Transverse colon (tissue), 4 donors: Measurements from ENCODE around the gene MYD88. TPM values are rescaled to one million over a fixed set of nuclear protein-coding genes. Genes with fewer than 3 reads are reported as not detected.

Source experiments
- DNase-seq: peaks from one replicate; pipeline ENCODE4 v3.0.0-alpha.2; 2019
- H3K27ac ChIP-seq, 4 donors: fragments of 200-600 bp; sonication (generic); 2 replicates each; pipeline ENCODE4 v1.5.1; 2016 to 2018; ENCODE audit warnings: inconsistent platforms in 4 of 4
- H3K27me3 ChIP-seq: fragments of 200-600 bp; sonication (generic); 2 replicates; pipeline ENCODE4 v1.5.1; 2017; ENCODE audit warnings: inconsistent platforms
- H3K36me3 ChIP-seq, 4 donors: fragments of 200-600 bp; sonication (generic); 2 replicates each; pipeline ENCODE4 v1.5.1; 2017 to 2019; ENCODE audit warnings: inconsistent platforms in 4 of 4
- H3K4me1 ChIP-seq, 4 donors: fragments of 200-600 bp; sonication (generic); 2 replicates each; pipeline ENCODE4 v1.5.1; 2017 to 2020; ENCODE audit warnings: inconsistent platforms in 4 of 4
- H3K4me3 ChIP-seq, 4 donors: fragments of 200-600 bp; sonication (generic); 1 replicate in 1 of 4; 2 replicates in 3 of 4; pipeline versions ENCODE4 v1.5.1 to v1.6.1; 2017 to 2019; ENCODE audit warnings: inconsistent platforms in 4 of 4
- H3K9me3 ChIP-seq, 2 donors: fragments of 200-600 bp; sonication (generic); 2 replicates each; pipeline ENCODE4 v1.5.1; 2017 to 2019; ENCODE audit warnings: inconsistent platforms in 2 of 2
- CTCF ChIP-seq, 5 experiments: fragments of 200-600 bp in 3 of 5; fragments of 450-650 bp in 2 of 5; sonication (generic) in 3 of 5; IDR thresholded peaks; 1 replicate in 2 of 5; 2 replicates in 3 of 5; pipeline ENCODE4 v1.5.1; 2016 to 2017; ENCODE audit warnings: antibody characterized with exemption in 5 of 5, inconsistent platforms in 3 of 5, mild to moderate bottlenecking in 2 of 5, moderate library complexity in 1 of 5
- EP300 ChIP-seq: sonication (generic); formaldehyde crosslinking; IDR thresholded peaks from one replicate; pipeline ENCODE4 v1.6.1; 2017; ENCODE audit warnings: antibody characterized with exemption, low read depth
- POLR2A ChIP-seq: fragments of 450-650 bp; IDR thresholded peaks from one replicate; pipeline ENCODE4 v1.6.1; 2016; ENCODE audit warnings: antibody characterized with exemption, mild to moderate bottlenecking, moderate library complexity
- POLR2AphosphoS5 ChIP-seq, 3 donors: sonication (generic); formaldehyde crosslinking; IDR thresholded peaks; one replicate each; pipeline ENCODE4 v1.6.1; 2016; ENCODE audit warnings: antibody characterized with exemption in 3 of 3
- WGBS, 2 donors: methylation state at CpG; one replicate each; pipeline ENCODE4 v1.1.5; 2018; ENCODE audit warnings: low coverage in 1 of 2; 5-methylcytosine and 5-hydroxymethylcytosine counted together
- in situ Hi-C, 4 donors: fragments of 200-750 bp; cut with MboI; loops; one replicate each; pipeline versions ENCODE4 v1.15.0 to v1.15.1; 2017; ENCODE audit warnings: low sequenced_read_pairs in 3 of 4, low pct_ligation_motif_present in 1 of 4, low pct_unique_long_range_greater_than_20kb in 1 of 4
- intact Hi-C: fragments of 100-400 bp; cut with DNase I; formaldehyde crosslinking; loops from one replicate; pipeline ENCODE4 v1.15.1; 2023; ENCODE audit warnings: low total_unique reads
- total RNA-seq, 4 donors: library from RNA; depleted of rRNA; stranded (reverse); fragments of >200 nt; gene quantifications; one replicate each; pipeline ENCODE4 v1.1.0, GENCODE V29; 2016

Gene MYD88
- total RNA-seq, 4 donors from 2014 or later = 49.0 to 82.2 (median 76.5) TPM

DNA sequence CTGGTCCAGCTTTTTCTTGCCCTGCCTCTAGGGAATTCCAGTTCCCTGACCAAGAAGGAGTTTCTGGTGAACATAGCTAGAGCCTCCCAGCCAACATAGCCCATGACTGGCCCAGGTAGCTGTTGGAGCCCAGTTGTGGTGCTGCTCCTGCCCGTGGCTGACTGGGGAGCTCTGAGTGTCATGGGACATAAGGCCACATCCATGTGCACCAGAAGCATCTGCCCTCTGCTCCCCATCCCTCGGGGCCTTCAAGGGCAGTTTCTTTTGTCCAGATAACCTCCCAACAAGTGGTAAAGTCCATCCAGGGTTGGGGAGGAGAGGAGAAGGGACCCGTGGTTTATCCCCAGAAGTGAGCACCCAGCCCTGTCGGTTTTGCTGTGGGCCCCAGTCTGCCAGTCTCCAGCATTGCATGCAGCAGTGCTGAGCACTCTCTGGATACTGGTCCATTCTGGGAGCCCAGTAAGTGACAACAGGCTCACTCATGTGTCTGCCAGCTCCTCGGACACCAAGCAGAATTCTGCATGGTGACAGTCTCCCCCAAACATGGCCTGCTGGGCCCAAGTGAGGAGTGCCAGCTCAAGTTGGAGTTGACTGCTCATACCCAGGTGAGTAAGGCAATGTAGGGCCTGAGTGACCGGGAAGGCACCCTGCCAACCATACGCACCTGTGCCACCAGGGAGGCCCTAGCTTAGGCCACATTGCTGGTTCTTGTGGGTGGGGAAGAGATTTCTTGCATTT lies 30.4 kb upstream of the MYD88 start:
- Histone ChIP-seq H3K36me3 (no peaks in the 10 kb centered on the region), H3K4me3 (no peak overlapping the region), H3K4me1 (no peaks in the 10 kb centered on the region), H3K27ac (no peak overlapping the region), H3K27me3 (no peaks in the 10 kb centered on the region), H3K9me3 (peaks cover 9 to 10% of the 10 kb centered on the region in 2 donors)
- in situ Hi-C loops (loop anchor here in 1 of 4 donors (25.0 kb wide), 1 partner anchor 379 kb away; the partner anchor contains the start of gene EXOG), intact Hi-C loops (no loop called here)
- no peak for DNase-seq
- 84% methylated on average over 6 of the region's 7 CpGs; no CpG with 5 or more reads in 1 of the 2 donors for WGBS, 2 donors
- TF ChIP-seq POLR2AphosphoS5 (IDR thresholded peaks at IDR 0.05) (no peak), POLR2A (no peak), CTCF (IDR thresholded peaks at IDR 0.05) (no peak), EP300 (no peak)

GRCh38 chr3:38108649-38109579 lies 29.5 kb upstream of the MYD88 start:
- no peaks in the 10 kb centered on the region for H3K36me3 ChIP-seq
- intact Hi-C loops = no loop called here
- no peaks in the 10 kb centered on the region for H3K4me1 ChIP-seq
- peaks cover 9 to 10% of the 10 kb centered on the region in 2 donors for H3K9me3 ChIP-seq
- H3K4me3 ChIP-seq = no peak overlapping the region
- H3K27ac ChIP-seq = no peak overlapping the region
- no peaks in the 10 kb centered on the region for H3K27me3 ChIP-seq
- in situ Hi-C loops = loop anchor here in 1 of 4 donors (25.0 kb wide), 1 partner anchor 378 kb away; the partner anchor contains the start of gene EXOG
- no peak for DNase-seq
- no peak for TF ChIP-seq POLR2AphosphoS5 (IDR thresholded peaks at IDR 0.05)
- TF ChIP-seq POLR2A = no peak
- no peak for TF ChIP-seq CTCF (IDR thresholded peaks at IDR 0.05)
- no peak for TF ChIP-seq EP300
- WGBS, 2 donors = 73% methylated on average over 11 of the region's 11 CpGs; no CpG with 5 or more reads in 1 of the 2 donors

- Histone ChIP-seq H3K27ac (no peak overlapping the region), H3K4me3 (no peak overlapping the region), H3K9me3 (peaks cover 9 to 10% of the 10 kb centered on the region in 2 donors), H3K27me3 (no peaks in the 10 kb centered on the region), H3K36me3 (no peaks in the 10 kb centered on the region), H3K4me1 (no peaks in the 10 kb centered on the region)
- TF ChIP-seq POLR2A (no peak), EP300 (no peak), POLR2AphosphoS5 (IDR thresholded peaks at IDR 0.05) (no peak)
- in situ Hi-C loops (loop anchor here in 1 of 4 donors (25.0 kb wide), 1 partner anchor 378 kb away; the partner anchor contains the start of gene EXOG), intact Hi-C loops (no loop called here)
- no peak for DNase-seq
- WGBS, 2 donors = 87% methylated on average over 16 of the region's 17 CpGs; no CpG with 5 or more reads in 1 of the 2 donors
Measured at GRCh38 chr3:38109580-38110313, 28.7 kb upstream of the MYD88 start.

DNA sequence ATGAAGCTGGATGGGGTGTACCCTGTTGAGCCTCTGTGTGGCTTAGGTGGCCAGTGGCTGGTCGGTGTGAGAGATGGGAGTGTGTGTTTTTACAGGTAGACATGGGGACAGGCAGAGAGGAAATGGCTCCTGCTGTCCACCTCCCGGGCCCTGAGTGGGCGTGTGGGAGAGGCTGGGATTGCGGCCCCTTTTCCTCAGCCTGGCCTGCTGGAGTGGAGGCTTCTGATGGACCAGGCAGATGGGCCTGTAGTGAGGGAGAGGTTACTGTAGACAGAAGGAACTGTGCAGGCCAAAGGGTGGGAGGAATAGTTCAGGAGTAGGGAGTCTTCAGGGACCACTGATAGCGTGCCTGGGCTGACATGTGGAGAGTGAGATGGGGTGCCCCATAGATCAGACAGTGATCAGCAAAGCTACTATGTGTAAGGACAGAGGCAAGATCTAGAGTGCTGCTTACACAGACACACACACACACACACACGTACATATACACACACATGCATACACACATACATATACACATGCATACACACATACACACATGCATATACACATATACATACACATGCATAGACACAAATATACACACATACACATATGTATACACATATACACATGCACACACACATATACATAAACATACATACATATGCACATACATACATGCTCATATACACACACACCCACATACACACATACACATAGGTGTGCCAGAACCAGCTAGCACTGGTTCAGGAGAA lies 28.0 kb upstream of the MYD88 start:
- in situ Hi-C loops = loop anchor here in 1 of 4 donors (25.0 kb wide), 1 partner anchor 377 kb away; the partner anchor contains the start of gene EXOG
- no peak for DNase-seq

More for the DNA sequence above, 28.0 kb upstream of the MYD88 start:
- peaks cover 2 to 4% of the 10 kb centered on the region in 2 donors for H3K9me3 ChIP-seq
- no peaks in the 10 kb centered on the region for H3K36me3 ChIP-seq
- TF ChIP-seq CTCF (IDR thresholded peaks at IDR 0.05) (no peak), POLR2A (no peak), EP300 (no peak), POLR2AphosphoS5 (IDR thresholded peaks at IDR 0.05) (no peak)
- no peak overlapping the region for H3K4me3 ChIP-seq
- 92% methylated on average over 6 of the region's 6 CpGs; no CpG with 5 or more reads in 1 of the 2 donors for WGBS, 2 donors
- no peaks in the 10 kb centered on the region for H3K4me1 ChIP-seq
- no peaks in the 10 kb centered on the region for H3K27me3 ChIP-seq
- no peak overlapping the region for H3K27ac ChIP-seq
- intact Hi-C loops = no loop called here
